Stimulated activated CD4-positive, alpha-beta T cell treated with anti-CD3 and anti-CD28 coated beads, TNF-alpha, amount 100 ng/mL, for 24 hours (primary cell): Measurements from ENCODE around the gene FBXW11.
"Not testable (repeated sequence)": the region's sequence is repeated elsewhere in the genome, so short reads cannot be mapped to it uniquely, and the experiment has no call there.

Source experiments
- DNase-seq, 3 experiments: peaks; one replicate each; pipeline ENCODE4 v3.0.0-alpha.2; 2020; ENCODE audit warnings: low read depth in 3 of 3

The FBXW11 gene

DNA sequence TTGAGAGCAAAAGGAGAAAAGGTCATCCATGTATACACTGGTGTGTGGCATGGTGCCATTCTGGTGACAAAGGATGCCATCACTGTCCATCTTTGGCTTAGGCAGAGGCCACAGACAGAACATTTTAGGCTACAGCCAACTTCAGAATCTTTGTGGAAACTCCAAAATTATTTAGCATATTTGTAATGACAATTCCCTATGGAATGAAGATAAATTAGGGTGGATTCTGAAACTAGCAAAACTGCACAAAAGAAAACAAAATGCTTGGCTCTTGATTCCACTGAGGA, 92.5 kb downstream of the FBXW11 start:
- no peak for DNase-seq

DNA sequence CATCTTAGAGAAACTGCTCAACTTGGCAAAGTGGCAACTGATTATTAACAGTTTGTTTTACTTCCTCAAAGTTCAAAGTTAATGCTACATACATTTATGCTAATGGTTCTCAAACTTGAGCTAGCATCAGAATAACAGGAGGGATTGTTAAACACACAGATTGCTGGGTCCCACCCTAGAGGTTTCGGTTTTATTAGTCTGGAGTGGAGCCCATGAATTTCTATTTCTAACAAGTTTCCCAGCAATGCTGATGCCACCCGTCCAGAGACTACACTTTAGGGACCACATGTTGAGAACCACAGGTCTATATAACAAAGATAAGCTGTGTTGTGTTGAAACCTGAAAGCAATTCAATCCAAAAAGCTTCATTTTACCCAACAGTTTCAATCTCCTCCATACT, 95.3 kb downstream of the FBXW11 start:
- no peak for DNase-seq

DNA sequence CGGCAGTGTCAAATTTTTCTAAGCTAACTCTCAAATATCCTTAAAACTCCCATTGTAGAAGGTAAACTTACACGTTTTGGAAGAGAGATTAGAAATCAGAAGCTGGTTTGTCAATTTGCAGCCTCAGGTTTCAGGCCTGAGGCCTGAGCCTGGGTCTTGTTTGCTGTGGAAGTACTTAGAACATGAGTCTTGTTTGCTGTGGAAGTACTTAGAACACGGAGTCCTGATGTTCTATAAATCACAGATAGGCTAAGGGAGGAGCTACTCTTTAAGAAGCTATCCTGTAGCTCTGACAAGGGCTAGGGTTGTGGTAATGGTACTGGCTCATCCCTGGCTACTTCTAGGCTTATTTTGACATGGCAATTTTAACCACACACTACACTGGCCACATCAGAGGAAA, 97.8 kb downstream of the FBXW11 start:
- DNase-seq: no peak

GRCh38 chr5:171907725-171908343, 98.6 kb downstream of the FBXW11 start:
- peak in 2 of 3 experiments; percentile 19 to 45 for DNase-seq

DNA sequence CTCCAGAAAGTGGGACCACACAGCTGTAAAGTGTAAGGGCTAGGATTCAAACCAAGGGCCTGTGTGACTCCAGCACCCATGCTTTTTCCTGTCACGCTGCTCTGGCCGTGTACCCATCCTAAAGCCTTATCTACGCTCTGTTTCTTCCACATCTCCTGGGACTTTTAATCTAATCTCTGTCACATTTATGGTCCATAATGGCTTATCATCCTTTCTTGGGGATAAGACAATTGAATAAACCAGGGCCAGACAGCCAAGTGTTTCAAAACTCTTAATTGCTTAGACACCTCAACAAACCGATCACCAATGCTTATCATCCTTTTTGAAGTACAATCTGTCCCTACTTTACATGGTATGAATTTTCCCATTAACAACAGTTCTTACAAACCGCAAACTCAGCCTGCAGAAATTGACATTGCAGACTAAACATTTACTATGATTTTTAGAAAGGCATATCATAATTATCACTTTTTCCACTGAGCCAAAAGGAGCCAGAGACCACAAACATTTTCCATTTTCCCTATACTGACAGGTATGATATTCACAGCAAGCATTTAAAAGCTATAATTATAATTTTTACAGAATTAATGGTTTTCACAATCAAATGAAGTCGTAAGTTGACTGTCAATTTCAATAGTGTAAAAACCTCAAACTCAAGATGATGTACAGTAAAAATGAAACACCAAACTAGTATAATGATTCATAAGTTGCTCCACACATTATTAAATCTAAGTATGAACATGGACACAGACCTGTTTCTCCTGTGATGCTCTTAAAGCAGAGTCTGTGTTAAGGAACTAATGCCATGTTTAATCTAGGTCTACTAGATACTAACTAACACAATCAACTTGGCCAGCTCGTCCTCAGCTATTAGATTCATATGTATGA, 99.5 kb downstream of the FBXW11 start:
- DNase-seq: no peak

- no peak for DNase-seq
These were observed 100.3 kb downstream of the FBXW11 start for GRCh38 chr5:171906066-171906570.

- DNase-seq: no peak
These were observed 101.6 kb downstream of the FBXW11 start for GRCh38 chr5:171904886-171905285.

- no peak for DNase-seq
These were observed 104.7 kb downstream of the FBXW11 start for GRCh38 chr5:171901764-171902163.

DNA sequence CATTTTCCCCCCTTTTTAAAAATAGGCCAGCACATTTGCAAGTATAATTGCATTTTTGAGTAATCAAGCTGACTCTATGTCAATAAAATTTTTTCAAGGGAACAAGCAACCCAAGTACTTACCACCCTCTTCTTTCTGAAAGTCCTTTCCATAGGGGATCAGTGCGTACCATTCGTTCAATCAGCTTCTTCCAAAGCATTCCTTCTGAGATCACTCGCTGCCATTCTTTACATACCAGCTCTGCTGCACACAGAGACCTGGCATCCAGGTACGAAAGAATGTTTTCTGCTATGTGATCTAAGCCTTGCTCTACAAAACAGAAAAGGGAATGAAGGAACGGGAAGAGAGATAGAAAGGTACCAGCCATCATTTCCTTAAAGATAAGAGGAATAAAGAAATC, 106.6 kb downstream of the FBXW11 start:
- no peak for DNase-seq

- DNase-seq: no peak
These were observed 107.6 kb downstream of the FBXW11 start for GRCh38 chr5:171898879-171899278.

DNA sequence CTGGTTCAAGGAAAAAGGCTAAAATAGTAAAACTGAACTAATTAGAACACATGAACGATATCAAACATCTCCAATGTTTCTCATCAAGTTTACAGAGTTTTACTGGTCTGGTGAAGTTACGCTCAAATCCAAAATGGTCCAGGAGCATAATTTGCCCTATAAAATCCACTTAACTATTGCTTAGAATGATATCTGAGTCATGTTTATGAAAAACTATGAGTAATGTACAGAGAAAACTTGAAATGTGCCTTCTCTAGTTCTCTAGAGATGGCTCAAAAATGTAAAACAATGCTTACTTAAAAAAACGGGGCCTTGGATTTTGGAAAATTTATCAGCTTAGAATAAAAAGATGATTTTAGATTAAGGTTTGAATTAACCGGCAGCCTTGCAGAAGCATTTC, 108.1 kb downstream of the FBXW11 start:
- DNase-seq: no peak

GRCh38 chr5:171897231-171897630, 109.2 kb downstream of the FBXW11 start:
- DNase-seq: no peak

- DNase-seq: no peak
These were observed 111.4 kb downstream of the FBXW11 start for GRCh38 chr5:171895081-171895480.

DNA sequence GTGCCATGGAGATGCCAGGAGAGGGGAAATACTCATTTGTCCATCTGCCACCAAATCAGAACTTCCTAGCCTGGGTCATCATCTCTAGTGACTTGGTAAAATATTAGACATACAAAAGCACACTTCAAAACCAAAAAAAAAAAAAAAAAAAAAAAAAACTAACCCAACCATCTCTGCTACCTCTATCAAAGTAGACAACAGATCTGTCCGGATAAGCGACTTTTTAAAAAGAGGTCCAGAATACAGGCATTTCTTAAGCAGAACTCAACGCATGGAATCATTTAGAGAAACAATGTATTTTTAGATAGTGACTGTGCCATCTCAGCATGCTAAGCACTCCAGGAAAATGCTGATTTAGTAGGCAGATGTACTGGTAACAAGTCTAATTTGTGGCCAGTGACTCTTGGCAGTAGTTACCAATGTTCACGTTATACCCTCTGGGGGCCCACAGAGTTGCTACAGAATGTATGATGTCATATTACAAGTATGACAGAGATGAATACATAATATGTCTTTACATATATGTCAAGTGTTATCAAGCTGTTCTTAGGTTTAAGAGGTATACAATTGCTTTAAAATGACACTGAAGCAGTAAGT, 113.0 kb downstream of the FBXW11 start:
- no peak for DNase-seq

DNA sequence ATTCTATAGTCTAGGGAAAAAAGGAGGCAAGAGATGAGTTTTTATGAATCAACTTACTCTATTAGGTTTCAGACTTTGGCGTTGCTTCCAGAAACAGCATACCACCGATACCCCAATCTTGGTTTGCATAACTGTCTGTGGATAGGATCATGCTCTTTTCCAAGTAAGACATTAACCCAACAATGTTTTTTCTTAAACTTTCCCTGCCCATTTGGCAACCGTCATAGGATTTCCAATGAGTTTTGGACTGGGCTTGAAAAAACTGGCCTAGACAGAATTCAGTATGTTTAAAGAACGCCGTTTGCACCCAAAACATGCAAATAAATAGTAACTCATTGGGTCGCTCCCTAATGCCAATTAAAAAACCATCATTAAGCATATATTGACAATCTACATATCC, 114.8 kb downstream of the FBXW11 start:
- no peak for DNase-seq

- no peak for DNase-seq
These were observed 115.3 kb downstream of the FBXW11 start for GRCh38 chr5:171891150-171891549.

- no peak for DNase-seq
These were observed 118.4 kb downstream of the FBXW11 start for GRCh38 chr5:171888051-171888481.

DNA sequence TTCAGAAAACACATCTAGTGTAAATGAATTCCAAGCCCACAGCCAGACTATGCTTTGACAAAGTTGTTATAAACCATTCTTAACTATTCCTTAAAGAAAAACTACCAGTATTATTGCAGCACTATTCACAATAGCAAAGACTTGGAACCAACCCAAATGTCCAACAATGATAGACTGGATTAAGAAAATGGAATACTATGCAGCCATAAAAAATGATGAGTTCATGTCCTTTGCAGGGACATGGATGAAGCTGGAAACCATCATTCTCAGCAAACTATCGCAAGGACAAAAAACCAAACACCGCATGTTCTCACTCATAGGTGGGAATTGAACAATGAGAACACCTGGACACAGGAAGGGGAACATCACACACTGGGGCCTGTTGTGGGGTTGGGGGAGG, 120.4 kb downstream of the FBXW11 start:
- DNase-seq: not testable (repeated sequence)

DNA sequence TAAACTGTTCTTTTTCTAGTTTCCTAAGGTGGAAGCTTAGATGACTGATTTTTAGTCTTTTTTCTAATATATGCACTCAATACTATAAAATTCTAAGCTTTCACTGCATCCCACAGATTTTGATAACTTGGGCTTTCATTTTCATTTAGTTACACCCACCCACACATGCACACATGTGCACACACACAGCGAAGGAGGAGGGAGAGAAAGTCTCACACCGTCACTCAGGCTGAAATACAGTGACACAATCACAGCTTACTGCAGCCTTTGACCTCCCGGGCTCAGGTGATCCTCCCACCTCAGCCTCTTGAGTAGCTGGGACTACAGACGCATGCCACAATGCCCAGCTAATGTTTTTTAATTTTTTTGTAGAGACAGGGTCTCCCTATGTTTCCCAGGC, 124.3 kb downstream of the FBXW11 start:
- peak in 2 of 3 experiments; percentile 21 to 32 for DNase-seq

GRCh38 chr5:171874234-171874633, 132.2 kb downstream of the FBXW11 start:
- no peak for DNase-seq

GRCh38 chr5:171872666-171873065, 133.8 kb downstream of the FBXW11 start:
- DNase-seq: no peak

DNA sequence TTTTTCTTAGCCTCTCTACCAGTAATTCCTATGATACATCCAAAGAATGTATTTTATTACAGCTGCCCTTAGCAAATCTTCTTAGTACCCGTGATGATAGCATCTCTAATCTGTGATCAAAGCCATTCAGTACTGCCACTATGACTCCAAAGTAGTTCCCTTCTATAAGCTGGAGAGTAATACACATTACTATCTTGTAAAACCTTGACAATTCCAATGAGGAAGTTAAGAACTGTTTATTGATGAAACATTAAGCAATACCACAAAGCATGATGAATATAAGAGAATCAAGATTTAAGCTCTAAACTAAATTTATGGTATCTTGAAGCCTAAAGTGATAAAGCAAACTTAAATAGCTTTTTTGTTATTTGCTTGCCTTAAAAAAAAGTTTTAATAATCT, 134.7 kb downstream of the FBXW11 start:
- DNase-seq: no peak

DNA sequence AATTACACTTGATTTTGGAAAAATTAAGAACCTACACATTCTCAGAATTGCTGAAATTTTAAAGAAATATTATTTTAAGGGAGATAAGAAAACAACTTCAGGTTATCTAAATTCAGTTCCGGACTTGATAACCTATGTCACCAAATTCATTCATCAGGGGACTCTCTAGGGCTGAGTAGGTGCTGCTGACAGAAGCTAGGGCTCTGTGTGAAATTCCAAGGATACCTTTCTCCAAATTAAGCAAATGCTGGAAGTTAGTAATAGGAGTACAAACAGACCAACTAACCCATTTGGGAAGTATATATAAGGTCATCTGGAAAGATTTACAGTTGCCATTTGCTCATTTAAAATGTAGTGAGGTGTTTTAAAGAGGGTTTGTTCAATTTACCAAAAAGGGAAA, 136.5 kb downstream of the FBXW11 start:
- no peak for DNase-seq
